Endodermal cell (in vitro differentiated cells): ENCODE measurements around the gene PDK3. TPM values are rescaled to one million over a fixed set of nuclear protein-coding genes. Genes with fewer than 3 reads are reported as not detected.
A peak's percentile ranks its signal among the peaks of the same experiment; 100 is the strongest.

Experiments used
- DNase-seq: peaks from one replicate; pipeline ENCODE4 v3.0.0-alpha.2; 2017
- H3K27ac ChIP-seq: 2 replicates; pipeline ENCODE4 v1.5.1; 2013; ENCODE audit warnings: mild to moderate bottlenecking, low read depth, low read length, moderate library complexity
- H3K27me3 ChIP-seq: 2 replicates; pipeline ENCODE4 v1.6.1; 2013; ENCODE audit warnings: mild to moderate bottlenecking, low read length, moderate library complexity; ENCODE audit not compliant: insufficient read depth, control insufficient read depth, poor library complexity, severe bottlenecking
- H3K36me3 ChIP-seq: 2 replicates; pipeline ENCODE4 v1.7.0; 2013; ENCODE audit warnings: mild to moderate bottlenecking, low read length, moderate library complexity; ENCODE audit not compliant: control insufficient read depth, insufficient read depth
- H3K4me1 ChIP-seq: one replicate; pipeline ENCODE4 v1.7.0; 2013; ENCODE audit warnings: low read length; ENCODE audit not compliant: control insufficient read depth, insufficient read depth
- H3K4me3 ChIP-seq: 2 replicates; pipeline ENCODE4 v1.5.1; 2013; ENCODE audit warnings: mild to moderate bottlenecking, low read length, moderate library complexity
- H3K9ac ChIP-seq: 2 replicates; pipeline ENCODE4 v1.6.1; 2013; ENCODE audit warnings: mild to moderate bottlenecking, low read length, moderate library complexity; ENCODE audit not compliant: poor library complexity, severe bottlenecking; ENCODE audit errors: extremely low read depth
- H3K9me3 ChIP-seq: 2 replicates; pipeline ENCODE4 v1.6.1; 2013; ENCODE audit warnings: mild to moderate bottlenecking, low read length, moderate library complexity; ENCODE audit not compliant: control insufficient read depth
- H3K27ac Mint-ChIP-seq: 2 replicates; pipeline ENCODE4 v1.8.0; 2020; ENCODE audit warnings: mixed read lengths
- H3K27me3 Mint-ChIP-seq: 2 replicates; pipeline ENCODE4 v1.8.0; 2021; ENCODE audit warnings: mild to moderate bottlenecking, mixed read lengths; ENCODE audit not compliant: insufficient read depth
- H3K36me3 Mint-ChIP-seq: 2 replicates; pipeline ENCODE4 v1.8.0; 2020; ENCODE audit warnings: low read depth, mixed read lengths
- H3K4me1 Mint-ChIP-seq: 2 replicates; pipeline ENCODE4 v1.8.0; 2020; ENCODE audit warnings: mixed read lengths
- H3K4me3 Mint-ChIP-seq: 2 replicates; pipeline ENCODE4 v1.8.0; 2020; ENCODE audit warnings: mild to moderate bottlenecking, moderate library complexity, mixed read lengths
- H3K9me3 Mint-ChIP-seq: 2 replicates; pipeline ENCODE4 v1.8.0; 2020; ENCODE audit warnings: mild to moderate bottlenecking, mixed read lengths
- CTCF ChIP-seq: fragments of 200-600 bp; sonication (generic); conservative IDR thresholded peaks from 2 replicates; pipeline ENCODE4 v1.5.0; 2021; ENCODE audit warnings: antibody characterized with exemption, mild to moderate bottlenecking
- WGBS, 2 experiments: methylation state at CpG; one replicate each; pipeline versions ENCODE4 v1.1.5 to v1.1.7; 2013; ENCODE audit warnings: missing lambda C conversion rate in 2 of 2, mixed read lengths in 1 of 2; ENCODE audit not compliant: insufficient coverage in 1 of 2, insufficient read length in 1 of 2; 5-methylcytosine and 5-hydroxymethylcytosine counted together
- total RNA-seq, 2 donors: library from RNA; stranded (reverse); fragmentation: NEBNext Ultra II Directional in 1 of 2; extraction: Animal tissue kit (Norgen Biotek cat#: 25700) in 1 of 2; gene quantifications; 2 replicates in 1 of 2; 3 replicates in 1 of 2; pipeline ENCODE4 v1.2.1, GENCODE V29; 2021

Gene PDK3
- total RNA-seq, 2 donors from 2014 or later, result 14.9 to 21.9 TPM

- H3K4me1 ChIP-seq, result no peaks in the 10 kb centered on the region
- Mint-ChIP-seq H3K36me3 (peaks cover 5% of the 10 kb centered on the region), H3K27ac (no peak overlapping the region), H3K9me3 (no peaks in the 10 kb centered on the region), H3K4me1 (no peaks in the 10 kb centered on the region), H3K27me3 (no peaks in the 10 kb centered on the region), H3K4me3 (no peak overlapping the region)
- H3K36me3 ChIP-seq, result no peaks in the 10 kb centered on the region
- DNase-seq, result no peak
- no peak overlapping the region for H3K4me3 ChIP-seq
- 93 to 94% methylated on average over 3 to 5 of the region's 5 CpGs for WGBS, 2 experiments
- TF ChIP-seq CTCF, result no peak
- H3K27me3 ChIP-seq, result no peaks in the 10 kb centered on the region
- H3K9ac ChIP-seq, result no peak overlapping the region
- H3K9me3 ChIP-seq, result no peaks in the 10 kb centered on the region
- no peak overlapping the region for H3K27ac ChIP-seq
Observed at GRCh38 chrX:24513416-24513815, 48.3 kb downstream of the PDK3 start.

- Histone ChIP-seq H3K36me3 (no peaks in the 10 kb centered on the region), H3K27ac (no peak overlapping the region), H3K9ac (no peak overlapping the region), H3K4me1 (no peaks in the 10 kb centered on the region), H3K27me3 (no peaks in the 10 kb centered on the region), H3K9me3 (no peaks in the 10 kb centered on the region), H3K4me3 (no peak overlapping the region)
- TF ChIP-seq CTCF, result peak; percentile 73
- peak; percentile 56 for DNase-seq
- WGBS, 2 experiments, result 82% methylated on average over 3 of the region's 4 CpGs; no CpG with 5 or more reads in 1 of the 2 experiments
- H3K27me3 Mint-ChIP-seq, result no peaks in the 10 kb centered on the region
- H3K36me3 Mint-ChIP-seq, result peaks cover 11% of the 10 kb centered on the region
- no peaks in the 10 kb centered on the region for H3K4me1 Mint-ChIP-seq
- H3K9me3 Mint-ChIP-seq, result no peaks in the 10 kb centered on the region
- no peak overlapping the region for H3K27ac Mint-ChIP-seq
- H3K4me3 Mint-ChIP-seq, result no peak overlapping the region
Observed at GRCh38 chrX:24515447-24515846, 50.4 kb downstream of the PDK3 start.

GRCh38 chrX:24520472-24520871 is 55.4 kb downstream of the PDK3 start:
- Mint-ChIP-seq H3K4me3 (no peak overlapping the region), H3K4me1 (peaks cover 6% of the 10 kb centered on the region), H3K9me3 (no peaks in the 10 kb centered on the region), H3K27me3 (no peaks in the 10 kb centered on the region), H3K27ac (no peak overlapping the region), H3K36me3 (peaks cover 16% of the 10 kb centered on the region)
- WGBS, 2 experiments, result 100% methylated on average over 1 of the region's 2 CpGs; no CpG with 5 or more reads in 1 of the 2 experiments
- H3K36me3 ChIP-seq, result no peaks in the 10 kb centered on the region
- TF ChIP-seq CTCF, result no peak
- no peak overlapping the region for H3K4me3 ChIP-seq
- H3K27ac ChIP-seq, result no peak overlapping the region
- DNase-seq, result no peak
- no peaks in the 10 kb centered on the region for H3K4me1 ChIP-seq
- H3K9ac ChIP-seq, result no peak overlapping the region
- H3K9me3 ChIP-seq, result no peaks in the 10 kb centered on the region
- no peaks in the 10 kb centered on the region for H3K27me3 ChIP-seq
